Transverse colon (tissue), 4 donors: Measurements from ENCODE around the gene SLC26A6.

Experiments
- POLR2AphosphoS5 ChIP-seq, 3 donors: sonication (generic); formaldehyde crosslinking; IDR thresholded peaks; one replicate each; pipeline ENCODE4 v1.6.1; 2016; ENCODE audit warnings: antibody characterized with exemption in 3 of 3
- TF ChIP-seq, protein P1 (sequence below), 5 experiments: fragments of 200-600 bp in 3 of 5; fragments of 450-650 bp in 2 of 5; sonication (generic) in 3 of 5; IDR thresholded peaks; 1 replicate in 2 of 5; 2 replicates in 3 of 5; pipeline ENCODE4 v1.5.1; 2016 to 2017; ENCODE audit warnings: antibody characterized with exemption in 5 of 5, inconsistent platforms in 3 of 5, mild to moderate bottlenecking in 2 of 5, moderate library complexity in 1 of 5

DNA sequence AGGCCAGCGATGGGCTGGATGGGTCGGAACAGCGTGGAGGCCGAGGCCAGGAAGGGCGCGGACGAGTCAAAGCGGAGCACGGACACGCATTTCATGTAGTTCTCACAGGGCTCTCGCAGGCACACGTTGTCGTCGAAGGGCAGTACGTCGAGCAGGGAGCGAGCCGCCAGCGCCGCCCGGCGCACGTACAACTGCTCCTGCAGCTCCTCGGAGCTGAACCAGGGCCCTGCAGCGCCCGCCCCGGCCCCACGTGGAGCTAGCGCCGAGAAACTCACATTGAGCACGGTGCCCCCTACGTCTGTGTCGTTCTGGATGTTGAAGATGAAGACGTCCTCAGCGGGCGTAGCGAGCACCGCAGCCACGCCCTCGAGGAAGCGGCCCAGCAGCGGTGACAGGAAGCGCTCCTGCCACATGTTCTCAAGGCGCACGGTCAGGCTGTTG lies 21.6 kb upstream of the SLC26A6 start:
- TF ChIP-seq, protein P1, sequence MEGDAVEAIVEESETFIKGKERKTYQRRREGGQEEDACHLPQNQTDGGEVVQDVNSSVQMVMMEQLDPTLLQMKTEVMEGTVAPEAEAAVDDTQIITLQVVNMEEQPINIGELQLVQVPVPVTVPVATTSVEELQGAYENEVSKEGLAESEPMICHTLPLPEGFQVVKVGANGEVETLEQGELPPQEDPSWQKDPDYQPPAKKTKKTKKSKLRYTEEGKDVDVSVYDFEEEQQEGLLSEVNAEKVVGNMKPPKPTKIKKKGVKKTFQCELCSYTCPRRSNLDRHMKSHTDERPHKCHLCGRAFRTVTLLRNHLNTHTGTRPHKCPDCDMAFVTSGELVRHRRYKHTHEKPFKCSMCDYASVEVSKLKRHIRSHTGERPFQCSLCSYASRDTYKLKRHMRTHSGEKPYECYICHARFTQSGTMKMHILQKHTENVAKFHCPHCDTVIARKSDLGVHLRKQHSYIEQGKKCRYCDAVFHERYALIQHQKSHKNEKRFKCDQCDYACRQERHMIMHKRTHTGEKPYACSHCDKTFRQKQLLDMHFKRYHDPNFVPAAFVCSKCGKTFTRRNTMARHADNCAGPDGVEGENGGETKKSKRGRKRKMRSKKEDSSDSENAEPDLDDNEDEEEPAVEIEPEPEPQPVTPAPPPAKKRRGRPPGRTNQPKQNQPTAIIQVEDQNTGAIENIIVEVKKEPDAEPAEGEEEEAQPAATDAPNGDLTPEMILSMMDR (IDR thresholded peaks at IDR 0.05), result no peak
- TF ChIP-seq POLR2AphosphoS5 (IDR thresholded peaks at IDR 0.05), result no peak
